OCI-LY1 (cell line): ENCODE data around the gene SNX2.

Source experiments
- H2AFZ ChIP-seq: fragments of 200-600 bp; sonication (generic), shearing (Covaris generic); 2 replicates; pipeline ENCODE4 v1.6.0; 2014; ENCODE audit warnings: antibody characterized with exemption, mild to moderate bottlenecking, low read length
- H3F3A ChIP-seq: fragments of 200-600 bp; sonication (generic), shearing (Covaris generic); 2 replicates; pipeline ENCODE4 v1.6.0; 2014; ENCODE audit warnings: mild to moderate bottlenecking, antibody characterized with exemption, low read length, moderate library complexity; ENCODE audit not compliant: insufficient read depth
- H3K27ac ChIP-seq: fragments of 200-600 bp; sonication (generic); 2 replicates; pipeline ENCODE4 v1.5.1; 2014; ENCODE audit warnings: low read length, mixed run types, mild to moderate bottlenecking, low read depth; ENCODE audit not compliant: poor library complexity, severe bottlenecking
- H3K27me3 ChIP-seq: fragments of 200-600 bp; sonication (generic); 2 replicates; pipeline ENCODE4 v1.6.0; 2014; ENCODE audit warnings: antibody characterized with exemption, mild to moderate bottlenecking, low read length, moderate library complexity; ENCODE audit not compliant: insufficient read depth
- H3K36me3 ChIP-seq: fragments of 200-600 bp; sonication (generic); 2 replicates; pipeline ENCODE4 v1.6.1; 2014; ENCODE audit warnings: mild to moderate bottlenecking, antibody characterized with exemption, low read length, moderate library complexity, mixed read lengths; ENCODE audit not compliant: insufficient read depth
- H3K4me1 ChIP-seq: fragments of 200-600 bp; sonication (generic); 2 replicates; pipeline ENCODE4 v1.5.1; 2014; ENCODE audit warnings: mild to moderate bottlenecking, low read length, moderate library complexity; ENCODE audit not compliant: insufficient read depth, severe bottlenecking
- H3K4me2 ChIP-seq: fragments of 200-600 bp; sonication (generic), shearing (Covaris generic); 2 replicates; pipeline ENCODE4 v1.6.1; 2014; ENCODE audit warnings: low read length
- H3K4me3 ChIP-seq: fragments of 200-600 bp; sonication (generic); 2 replicates; pipeline ENCODE4 v1.5.1; 2014; ENCODE audit warnings: low read length, low read depth, mild to moderate bottlenecking, mixed read lengths; ENCODE audit not compliant: poor library complexity, severe bottlenecking
- H3K79me2 ChIP-seq: fragments of 200-600 bp; shearing (Covaris generic); 2 replicates; pipeline ENCODE4 v1.6.1; 2016; ENCODE audit warnings: mixed run types, low read length, mixed read lengths; ENCODE audit not compliant: insufficient read depth
- H3K9ac ChIP-seq: fragments of 200-600 bp; sonication (generic), shearing (Covaris generic); 2 replicates; pipeline ENCODE4 v1.6.1; 2014; ENCODE audit warnings: mild to moderate bottlenecking, low read length, mixed read lengths
- H3K9me2 ChIP-seq: fragments of 200-600 bp; sonication (generic), shearing (Covaris generic); 2 replicates; pipeline ENCODE4 v1.6.1; 2014; ENCODE audit warnings: low read depth, mild to moderate bottlenecking, low read length, mixed read lengths
- H3K9me3 ChIP-seq: fragments of 200-600 bp; shearing (Covaris generic); 2 replicates; pipeline ENCODE4 v1.6.1; 2014; ENCODE audit warnings: low read length, mixed read lengths
- H4K20me1 ChIP-seq: fragments of 200-600 bp; sonication (generic), shearing (Covaris generic); 2 replicates; pipeline ENCODE4 v1.6.0; 2016; ENCODE audit warnings: mild to moderate bottlenecking, low read length; ENCODE audit not compliant: insufficient read depth
- CTCF ChIP-seq: fragments of 200-600 bp; sonication (generic), shearing (Covaris generic); IDR thresholded peaks from 2 replicates; pipeline ENCODE4 v1.5.1; 2017; ENCODE audit warnings: mild to moderate bottlenecking, antibody characterized with exemption, low read length, moderate library complexity, mixed read lengths
- EZH2 ChIP-seq: fragments of 200-600 bp; sonication (generic), shearing (Covaris generic); IDR thresholded peaks from 2 replicates; pipeline ENCODE4 v1.8.0; 2017; ENCODE audit warnings: borderline replicate concordance, mixed run types, mild to moderate bottlenecking, antibody characterized with exemption, low read length, moderate library complexity, mixed read lengths

The SNX2 gene

DNA sequence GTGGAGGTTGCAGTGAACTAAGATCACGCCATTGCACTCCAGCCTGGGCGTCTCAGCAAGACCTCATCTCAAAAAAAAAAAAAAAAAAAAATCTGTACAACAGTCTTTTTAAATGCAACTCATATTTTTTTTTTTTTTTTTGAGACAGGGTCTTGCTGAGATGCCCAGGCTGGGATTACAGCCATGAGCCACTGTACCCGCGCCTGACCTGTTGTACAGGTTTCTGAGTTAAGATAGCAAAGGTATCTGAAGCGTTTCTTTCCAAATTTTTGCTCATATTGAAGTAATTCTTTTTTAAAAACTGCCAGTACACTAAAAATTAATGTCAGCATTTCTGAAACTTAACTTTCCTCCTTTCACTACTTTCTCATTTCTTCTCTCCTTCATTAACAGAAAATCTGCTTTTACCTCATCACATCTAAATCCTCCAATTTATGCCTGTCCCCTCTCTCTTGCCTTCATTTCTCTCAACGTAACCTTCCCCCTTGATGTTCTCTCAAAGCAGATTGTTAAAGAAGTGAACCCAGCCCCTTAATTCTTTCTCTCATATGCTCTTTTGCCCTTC, 67.2 kb downstream of the SNX2 start:
- TF ChIP-seq CTCF (no peak), EZH2 (no peak)
- H2AFZ ChIP-seq: no peak overlapping the region
- H3K27ac ChIP-seq: no peak overlapping the region
- H3K4me3 ChIP-seq: no peak overlapping the region
- no peaks in the 10 kb centered on the region for H3K9me2 ChIP-seq
- no peaks in the 10 kb centered on the region for H3K9me3 ChIP-seq
- no peaks in the 10 kb centered on the region for H3K36me3 ChIP-seq
- no peaks in the 10 kb centered on the region for H4K20me1 ChIP-seq
- H3K79me2 ChIP-seq: no peaks in the 10 kb centered on the region
- H3K27me3 ChIP-seq: no peaks in the 10 kb centered on the region
- H3F3A ChIP-seq: 0 out of 2 replicates have a peak, but pooled peaks cover 5% of the 10 kb centered on the region
- peaks cover 19% of the 10 kb centered on the region for H3K4me1 ChIP-seq
- H3K9ac ChIP-seq: no peak overlapping the region
- no peak overlapping the region for H3K4me2 ChIP-seq

GRCh38 chr5:122844136-122844909, 69.4 kb downstream of the SNX2 start:
- H3K9me3 ChIP-seq: no peaks in the 10 kb centered on the region
- peaks cover 19% of the 10 kb centered on the region for H3K4me1 ChIP-seq
- no peaks in the 10 kb centered on the region for H3K9me2 ChIP-seq
- peak overlapping the region; percentile 71 for H3K4me3 ChIP-seq
- no peak overlapping the region for H3K27ac ChIP-seq
- peak overlapping the region; percentile 70 for H3K9ac ChIP-seq
- H3F3A ChIP-seq: 0 out of 2 replicates have a peak, but pooled peaks cover 5% of the 10 kb centered on the region
- H3K36me3 ChIP-seq: no peaks in the 10 kb centered on the region
- peak overlapping the region; percentile 82 for H2AFZ ChIP-seq
- H3K79me2 ChIP-seq: no peaks in the 10 kb centered on the region
- no peaks in the 10 kb centered on the region for H4K20me1 ChIP-seq
- peak overlapping the region; percentile 83 for H3K4me2 ChIP-seq
- no peaks in the 10 kb centered on the region for H3K27me3 ChIP-seq
- TF ChIP-seq CTCF (no peak), EZH2 (no peak)

GRCh38 chr5:122844910-122845228, 70.0 kb downstream of the SNX2 start:
- H3K9me2 ChIP-seq: no peaks in the 10 kb centered on the region
- H3K4me3 ChIP-seq: peak overlapping the region; percentile 71
- no peak overlapping the region for H3K27ac ChIP-seq
- no peaks in the 10 kb centered on the region for H3K36me3 ChIP-seq
- H3K9ac ChIP-seq: peak overlapping the region; percentile 70
- H3K27me3 ChIP-seq: no peaks in the 10 kb centered on the region
- H3K9me3 ChIP-seq: no peaks in the 10 kb centered on the region
- 0 out of 2 replicates have a peak, but pooled peaks cover 5% of the 10 kb centered on the region for H3F3A ChIP-seq
- no peaks in the 10 kb centered on the region for H4K20me1 ChIP-seq
- no peaks in the 10 kb centered on the region for H3K79me2 ChIP-seq
- peaks cover 19% of the 10 kb centered on the region for H3K4me1 ChIP-seq
- TF ChIP-seq EZH2 (no peak), CTCF (no peak)
- H2AFZ ChIP-seq: peak overlapping the region; percentile 82
- peak overlapping the region; percentile 83 for H3K4me2 ChIP-seq
